ENCODE data around the gene ST6GAL2. TPM values are rescaled to one million over a fixed set of nuclear protein-coding genes. Genes with fewer than 3 reads are reported as not detected.

ST6GAL2 gene
- total and polyA plus RNA-seq, 2 of the 8 experiments (the other 6 are each of a cell fraction or from before 2014, with no cell fraction given), result 2.7 to 17.5 TPM

GRCh38 chr2:106851881-106852501, 34.0 kb downstream of the ST6GAL2 start (continued):
- no peak for TF ChIP-seq RFX5 (IDR thresholded peaks at IDR 0.05; ENCODE audit: borderline replicate concordance, low read depth, low read length)
- TF ChIP-seq RBBP5 (IDR thresholded peaks at IDR 0.05; ENCODE audit: borderline replicate concordance, low read depth, low read length), result no peak
- TF ChIP-seq CTCF (IDR thresholded peaks at IDR 0.05; ENCODE audit: control extremely low read depth in 1 of 3, insufficient read depth in 1 of 3, low read depth in 1 of 3, low read length in 3 of 3), result peak; percentile 15 to 50 (median 37); a peak in 3 of 4 replicates
- no peak for TF ChIP-seq SP4 (IDR thresholded peaks at IDR 0.05; ENCODE audit: low read length)
- TF ChIP-seq TEAD4 (IDR thresholded peaks at IDR 0.05; ENCODE audit: low read depth, low read length), result 0 out of 2 replicates have a peak, but pooled peaks have one; percentile 18
- TF ChIP-seq RXRA (IDR thresholded peaks at IDR 0.05; ENCODE audit: insufficient read depth, low read depth, low read length), result no peak
- no peak for TF ChIP-seq POLR2AphosphoS5 (IDR thresholded peaks at IDR 0.05; ENCODE audit: low read depth, low read length)

Measured in H1 (cell line).